GM23248 (cell line): ENCODE measurements around the gene DDX47.

Source experiments
- EZH2 ChIP-seq: fragments of 200-600 bp; sonication (generic); IDR thresholded peaks from 2 replicates; pipeline ENCODE4 v1.6.1; 2018; ENCODE audit warnings: antibody characterized with exemption, mild to moderate bottlenecking; ENCODE audit not compliant: insufficient read depth, poor library complexity, severe bottlenecking
- EZH2phosphoT487 ChIP-seq: fragments of 200-600 bp; sonication (generic); IDR thresholded peaks from 2 replicates; pipeline ENCODE4 v1.6.1; 2018; ENCODE audit warnings: antibody characterized with exemption, moderate library complexity, mild to moderate bottlenecking, low read depth; ENCODE audit not compliant: insufficient read depth

- TF ChIP-seq EZH2phosphoT487 (no peak), EZH2 (no peak)
Measured at GRCh38 chr12:12796928-12797793, 16.0 kb upstream of the DDX47 start.
